Common myeloid progenitor, CD34-positive (primary cell): ENCODE results near the gene ACTL6B.

Experiments
- CTCF ChIA-PET: fragments of 350-600 bp; sonication (Branson Sonifier 250); formaldehyde crosslinking; loops from one replicate; lab custom pipeline; 2021; ENCODE audit warnings: antibody characterized with exemption; lab: Charles Lee
- POLR2A ChIA-PET: fragments of 350-600 bp; sonication (Branson Sonifier 250); formaldehyde crosslinking; loops from one replicate; lab custom pipeline; 2021; ENCODE audit warnings: antibody characterized with exemption; lab: Charles Lee
- DNase-seq, 3 donors: peaks; one replicate each; pipeline versions ENCODE4 v3.0.0 to v3.0.0-alpha.2; 2013
- H3K27ac ChIP-seq, 2 experiments: 1 replicate in 1 of 2; 2 replicates in 1 of 2; pipeline ENCODE4 v1.7.0; 2013; ENCODE audit warnings: inconsistent platforms in 2 of 2, low read length in 2 of 2, mild to moderate bottlenecking in 2 of 2, low read depth in 1 of 2, moderate library complexity in 1 of 2; ENCODE audit not compliant: severe bottlenecking in 2 of 2, insufficient read depth in 1 of 2, poor library complexity in 1 of 2
- H3K27me3 ChIP-seq, 5 experiments: replicated peaks in 2 of 5; 1 replicate in 3 of 5; 2 replicates in 2 of 5; pipeline versions ENCODE4 v1.6.1 to v1.7.0; 2013; ENCODE audit warnings: low read length in 4 of 5, mild to moderate bottlenecking in 2 of 5, moderate library complexity in 2 of 5, inconsistent platforms in 1 of 5; ENCODE audit not compliant: insufficient read depth in 5 of 5, control insufficient read depth in 4 of 5
- H3K36me3 ChIP-seq, 4 experiments: 1 replicate in 2 of 4; 2 replicates in 2 of 4; pipeline versions ENCODE4 v1.6.1 to v1.7.0; 2013; ENCODE audit warnings: low read length in 3 of 4, control low read depth in 1 of 4, mild to moderate bottlenecking in 1 of 4; ENCODE audit not compliant: control insufficient read depth in 4 of 4, insufficient read depth in 4 of 4
- H3K4me1 ChIP-seq, 4 experiments: 1 replicate in 3 of 4; 2 replicates in 1 of 4; pipeline versions ENCODE4 v1.6.1 to v1.7.1; 2013; ENCODE audit warnings: low read length in 3 of 4, mild to moderate bottlenecking in 3 of 4, control low read depth in 1 of 4, inconsistent platforms in 1 of 4, moderate library complexity in 1 of 4; ENCODE audit not compliant: control insufficient read depth in 4 of 4, insufficient read depth in 4 of 4; ENCODE audit errors: control extremely low read depth in 1 of 4
- H3K4me3 ChIP-seq, 7 experiments: 1 replicate in 4 of 7; 2 replicates in 3 of 7; pipeline versions ENCODE4 v1.5.1 to v1.7.0; 2013; ENCODE audit warnings: mild to moderate bottlenecking in 7 of 7, low read length in 6 of 7, moderate library complexity in 6 of 7, inconsistent platforms in 2 of 7, low read depth in 2 of 7, control low read depth in 1 of 7; ENCODE audit not compliant: insufficient read depth in 4 of 7, control insufficient read depth in 1 of 7; ENCODE audit errors: extremely low read depth in 1 of 7
- H3K9me3 ChIP-seq, 5 experiments: 1 replicate in 4 of 5; 2 replicates in 1 of 5; pipeline versions ENCODE4 v1.6.1 to v1.7.1; 2013; ENCODE audit warnings: low read length in 4 of 5, mild to moderate bottlenecking in 2 of 5, inconsistent platforms in 1 of 5, low read depth in 1 of 5, moderate library complexity in 1 of 5; ENCODE audit not compliant: control insufficient read depth in 4 of 5, insufficient read depth in 2 of 5; ENCODE audit errors: control extremely low read depth in 1 of 5
- WGBS: methylation state at CpG from one replicate; pipeline ENCODE4 v1.1.5; 2013; ENCODE audit not compliant: insufficient coverage; 5-methylcytosine and 5-hydroxymethylcytosine counted together

ACTL6B gene

GRCh38 chr7:100627238-100627549 is 29.1 kb downstream of the ACTL6B start:
- 96% methylated on average over 15 of the region's 21 CpGs for WGBS
- H3K4me3 ChIP-seq = peak overlapping the region in 3 of 7 experiments; percentile 38 to 61 (median 43)
- POLR2A ChIA-PET = interaction anchor here (0.5 kb wide), 1 partner anchor 1992 kb away, joined by 6 read pairs; no protein-coding TSS in a partner anchor

GRCh38 chr7:100626530-100627237 is 29.6 kb downstream of the ACTL6B start:
- Histone ChIP-seq H3K36me3 (peaks cover 0 to 2% (median 0%) of the 10 kb centered on the region in 4 experiments), H3K4me3 (peak overlapping the region in 5 of 7 experiments; percentile 19 to 69 (median 38)), H3K27me3 (no peaks in the 10 kb centered on the region), H3K27ac (no peak overlapping the region), H3K9me3 (no peaks in the 10 kb centered on the region), H3K4me1 (peaks cover 0 to 13% (median 10%) of the 10 kb centered on the region in 4 experiments)
- 4% methylated on average over 31 of the region's 37 CpGs for WGBS
- ChIA-PET CTCF (interaction anchor here (1.0 to 4.5 kb wide), 6 partner anchors 13 to 65 kb away, joined by 3 to 36 read pairs (median 9); partner anchors contain the start of gene GIGYF1), POLR2A (interaction anchor here (0.5 kb wide), 1 partner anchor 1992 kb away, joined by 6 read pairs; no protein-coding TSS in a partner anchor)
- DNase-seq = peak; percentile 82 to 88 (median 88)

More at GRCh38 chr7:100627238-100627549, 29.1 kb downstream of the ACTL6B start:
- H3K9me3 ChIP-seq = no peaks in the 10 kb centered on the region
- DNase-seq = no peak
- H3K36me3 ChIP-seq = peaks cover 0 to 2% (median 0%) of the 10 kb centered on the region in 4 experiments
- peaks cover 0 to 14% (median 10%) of the 10 kb centered on the region in 4 experiments for H3K4me1 ChIP-seq
- H3K27ac ChIP-seq = no peak overlapping the region
- CTCF ChIA-PET = interaction anchor here (1.1 to 4.5 kb wide), 4 partner anchors 14 to 64 kb away, joined by 3 to 36 read pairs (median 10); partner anchors contain the start of gene GIGYF1
- no peaks in the 10 kb centered on the region for H3K27me3 ChIP-seq

- WGBS = 86% methylated on average over 1 of the region's 3 CpGs
- CTCF ChIA-PET = interaction anchor here (1.0 to 2.9 kb wide), 4 partner anchors 12 to 64 kb away, joined by 3 to 14 read pairs (median 8); no protein-coding TSS in a partner anchor
- Histone ChIP-seq H3K27ac (no peak overlapping the region), H3K27me3 (no peaks in the 10 kb centered on the region), H3K36me3 (peaks cover 0 to 2% (median 0%) of the 10 kb centered on the region in 4 experiments), H3K4me3 (peak overlapping the region in 4 of 7 experiments; percentile 19 to 69 (median 35)), H3K4me1 (peaks cover 0 to 12% (median 10%) of the 10 kb centered on the region in 4 experiments), H3K9me3 (no peaks in the 10 kb centered on the region)
- no peak for DNase-seq
- POLR2A ChIA-PET = no interaction called here
Observed at GRCh38 chr7:100626055-100626454, 30.2 kb downstream of the ACTL6B start.

DNA sequence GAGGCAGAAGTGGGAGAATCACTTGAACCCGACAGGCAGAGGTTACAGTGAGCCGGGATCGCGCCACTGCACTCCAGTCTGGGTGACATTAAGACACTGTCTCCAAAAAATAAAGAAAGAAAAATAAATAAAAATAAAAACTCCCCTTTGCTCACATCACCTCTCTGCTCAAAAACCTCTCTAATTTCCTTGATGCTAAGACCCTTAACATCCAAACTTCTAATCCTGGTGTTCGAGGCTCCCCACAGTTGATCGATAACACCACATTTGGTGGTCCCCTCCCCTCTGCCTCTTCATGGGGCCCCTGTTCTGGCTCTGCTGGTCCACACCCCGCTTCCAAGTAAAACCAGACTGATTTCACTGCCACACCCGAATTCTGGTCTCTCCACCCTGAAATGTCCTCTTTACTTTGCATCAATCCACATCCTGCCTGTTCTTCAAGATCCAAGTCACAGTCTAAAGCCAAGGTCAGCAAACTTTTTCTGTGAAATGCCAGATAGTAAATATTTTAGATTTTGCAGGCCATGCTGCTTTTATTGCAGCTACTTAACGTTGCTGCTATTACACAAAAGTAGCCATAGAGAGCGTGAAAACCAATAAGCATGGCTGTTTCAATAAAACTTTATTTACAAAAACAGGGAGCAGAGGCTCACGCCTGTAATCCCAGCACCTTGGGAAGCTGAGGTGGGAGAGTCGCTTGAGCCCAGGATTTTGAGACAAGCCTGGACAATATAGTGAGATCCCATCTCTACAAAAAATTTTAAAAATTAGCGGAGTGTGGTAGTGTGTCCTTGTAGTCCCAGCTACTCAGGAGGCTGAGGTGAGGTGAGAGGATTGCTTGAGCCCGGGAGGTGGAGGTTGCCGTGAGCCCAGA is 32.1 kb downstream of the ACTL6B start:
- no peak overlapping the region for H3K27ac ChIP-seq
- H3K4me1 ChIP-seq = peaks cover 0 to 12% (median 10%) of the 10 kb centered on the region in 4 experiments
- ChIA-PET CTCF (interaction anchor here (0.6 to 2.9 kb wide), 5 partner anchors 8 to 66 kb away, joined by 3 to 12 read pairs (median 3); no protein-coding TSS in a partner anchor), POLR2A (no interaction called here)
- H3K4me3 ChIP-seq = no peak overlapping the region
- peaks cover 0 to 2% (median 0%) of the 10 kb centered on the region in 4 experiments for H3K36me3 ChIP-seq
- no peaks in the 10 kb centered on the region for H3K27me3 ChIP-seq
- 100% methylated on average over 7 of the region's 15 CpGs for WGBS
- no peaks in the 10 kb centered on the region for H3K9me3 ChIP-seq
- DNase-seq = no peak

DNA sequence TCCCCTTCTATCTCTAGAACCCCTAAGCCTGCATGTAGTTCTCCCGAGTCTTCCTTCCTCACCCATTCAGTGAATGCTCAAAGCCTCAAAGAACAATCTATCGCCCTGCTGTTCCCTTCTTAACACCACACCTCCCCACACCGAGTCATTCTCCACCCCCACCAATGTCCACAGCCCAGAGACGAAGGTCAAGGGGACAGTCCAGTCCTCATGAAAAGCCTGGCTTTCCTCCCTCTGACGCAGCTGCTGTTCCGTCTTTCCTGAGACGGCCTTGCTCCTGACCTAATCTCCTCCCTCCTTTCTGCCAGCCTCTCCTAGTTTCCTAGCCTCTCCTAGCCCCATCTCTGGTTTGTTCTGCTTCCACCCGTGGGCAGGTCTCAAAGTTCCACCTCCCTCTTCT is 34.7 kb downstream of the ACTL6B start:
- no peaks in the 10 kb centered on the region for H3K9me3 ChIP-seq
- CTCF ChIA-PET = interaction anchor here (1.9 kb wide), 1 partner anchor 8 kb away, joined by 6 read pairs; no protein-coding TSS in a partner anchor
- no peak for DNase-seq
- WGBS = 95% methylated on average over 7 of the region's 8 CpGs
- peaks cover 0 to 4% (median 2%) of the 10 kb centered on the region in 4 experiments for H3K4me1 ChIP-seq
- no peak overlapping the region for H3K27ac ChIP-seq
- POLR2A ChIA-PET = no interaction called here
- H3K36me3 ChIP-seq = no peaks in the 10 kb centered on the region
- no peak overlapping the region for H3K4me3 ChIP-seq
- no peaks in the 10 kb centered on the region for H3K27me3 ChIP-seq

DNA sequence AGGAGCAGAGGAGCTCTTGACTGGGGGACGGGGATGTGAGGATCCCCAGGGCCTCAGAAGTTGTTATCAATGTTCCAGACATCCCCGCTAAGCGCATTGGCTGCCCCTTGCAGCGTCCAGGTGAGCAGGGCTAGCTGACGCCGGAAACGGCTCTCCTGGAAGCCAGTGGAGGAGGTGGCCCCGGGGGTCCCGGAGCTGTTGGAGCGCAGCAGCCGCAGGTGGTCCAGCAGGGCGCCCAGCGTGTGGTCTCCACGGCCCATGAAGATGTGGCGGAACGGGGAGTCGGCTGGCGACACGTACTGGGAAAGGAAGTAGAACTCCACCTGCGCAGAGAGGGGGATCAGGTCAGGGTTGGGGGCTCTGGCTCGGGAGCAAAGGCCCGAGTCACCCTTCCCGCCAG is 35.4 kb downstream of the ACTL6B start:
- 98% methylated on average over 19 of the region's 23 CpGs for WGBS
- no peaks in the 10 kb centered on the region for H3K4me1 ChIP-seq
- no peaks in the 10 kb centered on the region for H3K36me3 ChIP-seq
- H3K9me3 ChIP-seq = no peaks in the 10 kb centered on the region
- no peak overlapping the region for H3K27ac ChIP-seq
- ChIA-PET POLR2A (interaction anchor here (0.5 kb wide), 1 partner anchor 160 kb away, joined by 3 read pairs; no protein-coding TSS in a partner anchor), CTCF (interaction anchor here (1.1 to 1.7 kb wide), 3 partner anchors 9 to 13 kb away, joined by 4 to 5 read pairs (median 5); no protein-coding TSS in a partner anchor)
- no peaks in the 10 kb centered on the region for H3K27me3 ChIP-seq
- no peak for DNase-seq
- H3K4me3 ChIP-seq = no peak overlapping the region
